H1 (cell line): ENCODE data around the gene STX5. TPM values are rescaled to one million over a fixed set of nuclear protein-coding genes. Genes with fewer than 3 reads are reported as not detected.

Experiments used
- CTCF ChIA-PET: fragments of 300-600 bp; sonication (Branson Sonifier 250); formaldehyde crosslinking; loops from one replicate; lab custom pipeline; 2021; ENCODE audit not compliant: partially characterized antibody; lab: Charles Lee
- POLR2A ChIA-PET: fragments of 300-600 bp; sonication (Branson Sonifier 250); formaldehyde crosslinking; loops from one replicate; lab custom pipeline; 2021; ENCODE audit warnings: inconsistent platforms; ENCODE audit not compliant: partially characterized antibody; lab: Charles Lee
- DNase-seq, 2 experiments: peaks; one replicate each; pipeline versions ENCODE4 v3.0.0 to v3.0.0-alpha.2; 2010 to 2022; ENCODE audit warnings: low spot score in 2 of 2, low read depth in 1 of 2, mixed read lengths in 1 of 2
- FAIRE-seq: peaks from 2 replicates; lab custom pipeline; 2011; peaks lifted over from hg19 to GRCh38; lab: Jason Lieb, UNC
- H2AFZ ChIP-seq: 2 replicates; pipeline ENCODE4 v1.8.1; 2012; ENCODE audit warnings: low read length, inconsistent platforms
- H2AK5ac ChIP-seq: 2 replicates; pipeline ENCODE4 v1.6.1; 2013; ENCODE audit warnings: low read depth, low read length
- H2BK120ac ChIP-seq: replicated peaks from 2 replicates; pipeline ENCODE3; 2013; ENCODE audit warnings: low read depth, low read length, inconsistent platforms
- H2BK12ac ChIP-seq: 2 replicates; pipeline ENCODE4 v1.6.1; 2013; ENCODE audit warnings: low read depth, low read length
- H2BK15ac ChIP-seq: 2 replicates; pipeline ENCODE4 v1.6.1; 2013; ENCODE audit warnings: low read length
- H2BK20ac ChIP-seq: 2 replicates; pipeline ENCODE4 v1.6.1; 2013; ENCODE audit warnings: low read length
- H2BK5ac ChIP-seq: 2 replicates; pipeline ENCODE4 v1.6.1; 2013; ENCODE audit warnings: low read depth, low read length
- H3K14ac ChIP-seq: 2 replicates; pipeline ENCODE4 v1.6.1; 2013; ENCODE audit warnings: inconsistent platforms; ENCODE audit not compliant: insufficient read length
- H3K18ac ChIP-seq: 2 replicates; pipeline ENCODE4 v1.6.1; 2013; ENCODE audit warnings: low read length; ENCODE audit errors: extremely low read depth
- H3K23ac ChIP-seq: 2 replicates; pipeline ENCODE4 v1.6.1; 2013; ENCODE audit warnings: inconsistent platforms; ENCODE audit not compliant: insufficient read length
- H3K23me2 ChIP-seq: 2 replicates; pipeline ENCODE4 v1.6.1; 2013; ENCODE audit warnings: low read depth, low read length
- H3K27ac ChIP-seq: 2 replicates; pipeline ENCODE4 v1.6.1; 2011; ENCODE audit warnings: low read depth, low read length, inconsistent platforms
- H3K27me3 ChIP-seq, 4 experiments: replicated peaks in 1 of 4; 1 replicate in 1 of 4; 2 replicates in 3 of 4; pipeline versions ENCODE4 v1.6.1 to v1.8.1; 2011 to 2013; ENCODE audit warnings: low read length in 3 of 4, mild to moderate bottlenecking in 3 of 4, inconsistent platforms in 2 of 4, mixed read lengths in 2 of 4, moderate library complexity in 1 of 4; ENCODE audit not compliant: control insufficient read depth in 3 of 4, insufficient read depth in 3 of 4; ENCODE audit errors: extremely low read depth in 1 of 4
- H3K36me3 ChIP-seq, 4 experiments: 2 replicates each; pipeline versions ENCODE4 v1.6.1 to v1.8.1; 2011 to 2013; ENCODE audit warnings: mild to moderate bottlenecking in 4 of 4, low read length in 3 of 4, moderate library complexity in 2 of 4, control low read depth in 1 of 4, inconsistent platforms in 1 of 4; ENCODE audit not compliant: insufficient read depth in 4 of 4, control insufficient read depth in 2 of 4
- H3K4ac ChIP-seq: replicated peaks from 2 replicates; pipeline ENCODE3; 2013; ENCODE audit warnings: low read length, low read depth, mixed read lengths, inconsistent platforms; ENCODE audit not compliant: insufficient read length
- H3K4me1 ChIP-seq, 4 experiments: replicated peaks in 1 of 4; 1 replicate in 1 of 4; 2 replicates in 3 of 4; pipeline versions ENCODE4 v1.6.1 to v1.8.1; 2011 to 2013; ENCODE audit warnings: low read length in 3 of 4, inconsistent platforms in 2 of 4, mixed read lengths in 1 of 4; ENCODE audit not compliant: insufficient read depth in 4 of 4, control insufficient read depth in 3 of 4
- H3K4me2 ChIP-seq, 2 experiments: 2 replicates each; pipeline versions ENCODE4 v1.6.1 to v1.8.1; 2011 to 2013; ENCODE audit warnings: low read depth in 2 of 2, low read length in 2 of 2, control low read depth in 1 of 2, inconsistent platforms in 1 of 2, mild to moderate bottlenecking in 1 of 2; ENCODE audit not compliant: insufficient read depth in 1 of 2
- H3K4me3 ChIP-seq, 4 experiments: fragments of 200-600, 300-600 bp in 1 of 4; sonication (generic), shearing (Covaris generic), sonication (Bioruptor Twin) in 1 of 4; 2 replicates each; pipeline versions ENCODE4 v1.5.1 to v1.8.1; 2011 to 2016; ENCODE audit warnings: low read length in 4 of 4, low read depth in 3 of 4, control low read depth in 2 of 4, inconsistent platforms in 2 of 4, mild to moderate bottlenecking in 2 of 4, mixed read lengths in 1 of 4, moderate library complexity in 1 of 4; ENCODE audit not compliant: insufficient read depth in 2 of 4; ENCODE audit errors: extremely low read depth in 1 of 4
- H3K56ac ChIP-seq: replicated peaks from 2 replicates; pipeline ENCODE3; 2013; ENCODE audit warnings: low read depth, mild to moderate bottlenecking, mixed read lengths, low read length, inconsistent platforms; ENCODE audit not compliant: insufficient read length
- H3K79me1 ChIP-seq: 2 replicates; pipeline ENCODE4 v1.6.1; 2013; ENCODE audit warnings: low read depth, low read length, control low read depth
- H3K79me2 ChIP-seq, 2 experiments: 2 replicates each; pipeline versions ENCODE4 v1.6.1 to v1.8.1; 2012 to 2013; ENCODE audit warnings: low read length in 2 of 2, mild to moderate bottlenecking in 2 of 2, inconsistent platforms in 1 of 2; ENCODE audit not compliant: insufficient read depth in 2 of 2, control insufficient read depth in 1 of 2
- H3K9ac ChIP-seq, 4 experiments: replicated peaks in 1 of 4; 1 replicate in 1 of 4; 2 replicates in 3 of 4; pipeline versions ENCODE4 v1.6.1 to v1.8.1; 2011 to 2013; ENCODE audit warnings: low read depth in 3 of 4, low read length in 3 of 4, control low read depth in 2 of 4, mild to moderate bottlenecking in 2 of 4, moderate library complexity in 2 of 4, inconsistent platforms in 1 of 4; ENCODE audit errors: extremely low read depth in 1 of 4
- H3K9me3 ChIP-seq, 2 experiments: 2 replicates each; pipeline versions ENCODE4 v1.6.1 to v1.8.1; 2012 to 2013; ENCODE audit warnings: mild to moderate bottlenecking in 2 of 2, moderate library complexity in 2 of 2, control low read depth in 1 of 2, inconsistent platforms in 1 of 2, low read depth in 1 of 2, low read length in 1 of 2, mixed read lengths in 1 of 2; ENCODE audit not compliant: insufficient read depth in 2 of 2
- H4K20me1 ChIP-seq, 2 experiments: replicated peaks in 1 of 2; 2 replicates each; pipeline versions ENCODE3 to v1.8.1; 2011 to 2013; ENCODE audit warnings: inconsistent platforms in 2 of 2, low read length in 2 of 2, mild to moderate bottlenecking in 1 of 2; ENCODE audit not compliant: insufficient read depth in 2 of 2, control insufficient read depth in 1 of 2
- H4K5ac ChIP-seq: 2 replicates; pipeline ENCODE4 v1.6.1; 2013; ENCODE audit warnings: low read length, low read depth, mixed read lengths, inconsistent platforms; ENCODE audit not compliant: insufficient read length
- H4K8ac ChIP-seq: 2 replicates; pipeline ENCODE4 v1.8.0; 2013; ENCODE audit warnings: mild to moderate bottlenecking, moderate library complexity, low read length, inconsistent platforms; ENCODE audit not compliant: insufficient read depth; ENCODE audit errors: extremely low read depth
- H4K91ac ChIP-seq: replicated peaks from 2 replicates; pipeline ENCODE3; 2013; ENCODE audit warnings: low read length, mixed read lengths, inconsistent platforms; ENCODE audit not compliant: insufficient read length
- CEBPB ChIP-seq: IDR thresholded peaks from 2 replicates; pipeline ENCODE4 v1.6.1; 2012; ENCODE audit warnings: low read depth, low read length
- KDM4A ChIP-seq: IDR thresholded peaks from one replicate; pipeline ENCODE4 v1.7.1; 2012; ENCODE audit warnings: low read depth, mild to moderate bottlenecking, moderate library complexity, low read length, inconsistent platforms; ENCODE audit not compliant: severe bottlenecking
- TEAD4 ChIP-seq: IDR thresholded peaks from 2 replicates; pipeline ENCODE4 v1.6.1; 2012; ENCODE audit warnings: low read depth, low read length, inconsistent platforms, mixed read lengths
- WGBS, 2 experiments: shearing (Covaris generic) in 1 of 2; methylation state at CpG; one replicate each; pipeline versions ENCODE4 v1.1.6 to v1.1.7; 2013 to 2015; ENCODE audit warnings: low lambda C conversion rate in 2 of 2, mixed read lengths in 2 of 2, inconsistent platforms in 1 of 2, low coverage in 1 of 2, missing lambda C conversion rate in 1 of 2; ENCODE audit not compliant: insufficient replicate concordance in 2 of 2, insufficient coverage in 1 of 2, insufficient read length in 1 of 2; ENCODE audit errors: extremely low coverage in 1 of 2, missing lambda C conversion rate in 1 of 2; 5-methylcytosine and 5-hydroxymethylcytosine counted together
- polyA plus RNA-seq, 7 experiments: library from polyadenylated mRNA; depleted of rRNA in 3 of 7; stranded (reverse) in 5 of 7; unstranded in 2 of 7; fragments of >200 nt in 5 of 7; fragments of 200-250 nt in 2 of 7; gene quantifications; 1 replicate in 5 of 7; 2 replicates in 1 of 7; 4 replicates in 1 of 7; pipeline versions ENCODE4 v1.2.1 to v1.2.3, GENCODE V29; 2011 to 2013; ENCODE audit warnings: missing spikeins in 2 of 7, mixed read lengths in 2 of 7
- total RNA-seq: library from RNA; stranded (reverse); fragmentation: NEBNext Ultra II Directional; extraction: Animal tissue kit (Norgen Biotek cat#: 25700); gene quantifications from 2 replicates; pipeline ENCODE4 v1.2.1, GENCODE V29; 2021

STX5 gene
- total and polyA plus RNA-seq, 2 of the 8 experiments (the other 6 are each of a cell fraction or from before 2014, with no cell fraction given) = 24.2 to 28.5 TPM

- H3K4me2 ChIP-seq = no peak overlapping the region
- no peak overlapping the region for H3K4me3 ChIP-seq
- no peak overlapping the region for H2AK5ac ChIP-seq
- FAIRE-seq = no peak
- peaks cover under 1% of the 10 kb centered on the region; the same call in 1 of the 2 replicates for H3K23me2 ChIP-seq
- H2BK120ac ChIP-seq = no peak overlapping the region
- H3K4me1 ChIP-seq = 0 out of 7 replicates have a peak, but pooled peaks cover 0 to 2% (median 0%) of the 10 kb centered on the region in 4 experiments
- peaks cover 36 to 73% (median 57%) of the 10 kb centered on the region in 4 experiments for H3K36me3 ChIP-seq
- H4K5ac ChIP-seq = no peak overlapping the region
- no peak overlapping the region for H2BK15ac ChIP-seq
- H2BK5ac ChIP-seq = no peak overlapping the region
- peaks cover 4% of the 10 kb centered on the region; the same call in 1 of the 2 replicates for H3K79me1 ChIP-seq
- CTCF ChIA-PET = interaction anchor here (3.8 kb wide), 1 partner anchor 10 kb away, joined by 15 read pairs; no protein-coding TSS in a partner anchor
- DNase-seq = no peak
- H4K8ac ChIP-seq = no peak overlapping the region
- H3K79me2 ChIP-seq = peaks cover 2 to 13% of the 10 kb centered on the region in 2 experiments; a peak in 3 of 4 replicates
- no peaks in the 10 kb centered on the region for H3K9me3 ChIP-seq
- H2BK12ac ChIP-seq = no peak overlapping the region
- no peak overlapping the region for H4K91ac ChIP-seq
- H3K23ac ChIP-seq = no peak overlapping the region
- H3K27ac ChIP-seq = no peak overlapping the region
- POLR2A ChIA-PET = interaction anchor here (0.7 to 10.0 kb wide), 9 partner anchors 9 to 56 kb away, joined by 3 to 251 read pairs (median 5); partner anchors contain the start of genes STX5, TAF6L, TEX54 and TMEM179B
- no peak overlapping the region for H3K4ac ChIP-seq
- WGBS, 2 experiments = 96% methylated on average over 9 of the region's 10 CpGs; no CpG with 5 or more reads in 1 of the 2 experiments
- no peak overlapping the region for H3K9ac ChIP-seq
- no peak overlapping the region for H2BK20ac ChIP-seq
- no peaks in the 10 kb centered on the region for H3K27me3 ChIP-seq
- H4K20me1 ChIP-seq = peaks cover 2 to 3% of the 10 kb centered on the region in 2 experiments
- no peak overlapping the region for H3K18ac ChIP-seq
- H3K14ac ChIP-seq = no peak overlapping the region
- H2AFZ ChIP-seq = no peak overlapping the region
- H3K56ac ChIP-seq = no peak overlapping the region
- TF ChIP-seq KDM4A (no peak), CEBPB (no peak), TEAD4 (no peak)
Measured at GRCh38 chr11:62799486-62799885, 32.4 kb downstream of the STX5 start.
